Retina (tissue), 1 donor: ENCODE results near the gene KCNK1.

Experiments
- DNase-seq: peaks from one replicate; pipeline ENCODE4 v3.0.0-alpha.2; 2016

KCNK1 gene

GRCh38 chr1:233640179-233640578 lies 26.3 kb downstream of the KCNK1 start:
- DNase-seq, result no peak

GRCh38 chr1:233641029-233641428 lies 27.1 kb downstream of the KCNK1 start:
- DNase-seq, result no peak

- no peak for DNase-seq
Observed at GRCh38 chr1:233647073-233647472, 33.2 kb downstream of the KCNK1 start.

DNA sequence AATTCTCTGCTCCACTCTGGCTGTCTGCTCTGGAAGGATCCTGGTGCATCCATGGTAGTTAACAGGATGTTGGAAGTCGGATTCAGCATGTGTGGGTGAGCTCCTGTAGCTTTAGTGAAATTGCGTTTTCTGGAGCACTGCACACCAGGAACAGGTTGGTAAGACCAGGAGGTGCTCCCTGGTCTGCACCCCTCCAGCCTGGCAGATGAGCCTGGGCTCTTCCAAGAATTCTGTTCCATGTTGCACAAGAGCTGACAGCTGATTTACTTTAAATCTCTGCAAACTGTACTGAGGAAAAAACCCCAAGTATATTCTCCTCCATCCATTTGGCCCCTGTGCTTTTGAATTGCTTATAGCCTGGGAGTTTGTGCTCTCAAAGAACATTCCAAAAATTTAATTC lies 33.7 kb downstream of the KCNK1 start:
- DNase-seq, result no peak

GRCh38 chr1:233651061-233651460 lies 37.2 kb downstream of the KCNK1 start:
- no peak for DNase-seq

DNA sequence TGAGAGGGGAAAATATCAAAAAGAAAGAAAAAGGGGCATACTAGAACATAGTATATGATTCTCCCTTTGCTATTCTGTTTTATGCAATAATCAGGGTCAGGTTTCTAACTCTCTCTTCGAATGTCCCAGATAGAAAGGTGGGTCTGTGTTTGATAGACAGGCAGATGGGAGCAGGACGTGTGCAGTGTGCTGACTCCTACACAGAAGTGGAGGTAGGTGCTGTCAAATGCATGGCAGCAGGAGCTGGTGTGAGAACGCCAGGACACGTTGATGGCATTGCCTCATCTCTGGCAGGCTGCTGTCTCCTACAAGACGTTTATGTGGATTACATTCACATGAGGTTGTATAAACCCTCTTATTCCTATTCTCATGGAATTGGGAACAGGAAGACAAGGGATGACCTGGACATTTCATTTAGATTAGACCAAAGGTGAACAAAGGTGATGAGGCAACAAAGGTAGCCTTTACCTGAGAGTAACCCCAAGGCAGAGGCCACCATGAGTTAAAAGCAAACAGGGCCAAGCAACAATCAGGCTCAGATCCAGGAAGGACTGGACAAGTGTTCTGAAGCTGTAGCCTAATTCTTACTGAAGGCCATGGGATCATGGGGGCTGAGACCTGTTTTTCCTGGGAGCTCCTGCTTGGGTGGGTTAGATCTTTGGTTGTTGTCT lies 37.8 kb downstream of the KCNK1 start:
- DNase-seq, result no peak

GRCh38 chr1:233652526-233652925 lies 38.6 kb downstream of the KCNK1 start:
- no peak for DNase-seq

GRCh38 chr1:233654658-233655280 lies 40.9 kb downstream of the KCNK1 start:
- DNase-seq, result no peak

DNA sequence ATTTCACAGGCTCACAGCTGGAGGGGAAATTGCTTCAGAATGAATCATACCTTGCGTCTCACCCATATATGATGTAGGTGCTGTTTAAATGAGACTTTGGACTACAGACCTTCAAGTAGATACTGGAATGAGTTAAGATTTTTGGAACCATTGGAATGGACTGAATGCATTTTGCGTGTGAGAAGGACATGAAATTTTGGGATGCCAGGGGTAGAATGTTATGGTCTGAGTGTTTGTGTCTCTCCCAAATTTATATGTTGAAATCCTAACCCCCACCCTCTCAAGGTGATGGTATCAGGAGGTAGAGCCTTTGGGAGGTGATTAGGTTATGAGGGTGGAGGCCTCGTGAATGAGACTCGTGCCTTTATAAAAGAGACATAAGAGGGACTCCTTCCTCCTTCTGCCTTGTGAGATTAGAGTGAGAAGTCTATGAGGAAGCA lies 41.4 kb downstream of the KCNK1 start:
- DNase-seq, result no peak

DNA sequence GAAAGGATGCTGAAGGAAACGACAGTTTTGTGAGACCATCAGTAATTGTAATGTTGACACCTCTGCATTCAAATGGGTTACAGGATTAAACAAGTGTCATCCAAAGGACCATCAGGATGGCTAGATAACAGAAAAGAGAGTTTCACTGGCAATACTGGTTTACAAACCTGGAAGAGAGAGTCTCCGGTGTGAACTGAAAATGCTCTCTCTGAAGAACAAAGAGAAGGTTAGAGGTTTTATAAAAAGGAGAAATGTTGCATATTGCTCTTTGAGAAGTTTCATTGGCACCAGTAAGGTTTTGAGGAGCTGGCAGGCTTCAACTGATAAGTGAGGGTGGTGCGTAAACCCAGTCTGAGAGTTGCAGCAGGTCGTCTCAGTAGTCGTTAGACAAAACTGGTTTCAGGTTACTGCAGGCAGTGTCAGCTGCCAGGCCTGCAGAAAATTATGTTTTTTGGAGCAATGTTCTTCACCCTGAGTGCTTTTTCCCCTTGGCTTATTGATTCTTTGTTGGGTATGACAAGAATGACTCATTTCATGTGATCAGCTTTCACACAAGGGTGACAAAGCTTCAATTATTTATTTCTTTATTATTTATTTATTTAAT lies 42.2 kb downstream of the KCNK1 start:
- no peak for DNase-seq

GRCh38 chr1:233656687-233657086 lies 42.8 kb downstream of the KCNK1 start:
- DNase-seq, result no peak

- no peak for DNase-seq
Observed at GRCh38 chr1:233657466-233657865, 43.6 kb downstream of the KCNK1 start.

GRCh38 chr1:233659495-233659894 lies 45.6 kb downstream of the KCNK1 start:
- DNase-seq, result no peak

DNA sequence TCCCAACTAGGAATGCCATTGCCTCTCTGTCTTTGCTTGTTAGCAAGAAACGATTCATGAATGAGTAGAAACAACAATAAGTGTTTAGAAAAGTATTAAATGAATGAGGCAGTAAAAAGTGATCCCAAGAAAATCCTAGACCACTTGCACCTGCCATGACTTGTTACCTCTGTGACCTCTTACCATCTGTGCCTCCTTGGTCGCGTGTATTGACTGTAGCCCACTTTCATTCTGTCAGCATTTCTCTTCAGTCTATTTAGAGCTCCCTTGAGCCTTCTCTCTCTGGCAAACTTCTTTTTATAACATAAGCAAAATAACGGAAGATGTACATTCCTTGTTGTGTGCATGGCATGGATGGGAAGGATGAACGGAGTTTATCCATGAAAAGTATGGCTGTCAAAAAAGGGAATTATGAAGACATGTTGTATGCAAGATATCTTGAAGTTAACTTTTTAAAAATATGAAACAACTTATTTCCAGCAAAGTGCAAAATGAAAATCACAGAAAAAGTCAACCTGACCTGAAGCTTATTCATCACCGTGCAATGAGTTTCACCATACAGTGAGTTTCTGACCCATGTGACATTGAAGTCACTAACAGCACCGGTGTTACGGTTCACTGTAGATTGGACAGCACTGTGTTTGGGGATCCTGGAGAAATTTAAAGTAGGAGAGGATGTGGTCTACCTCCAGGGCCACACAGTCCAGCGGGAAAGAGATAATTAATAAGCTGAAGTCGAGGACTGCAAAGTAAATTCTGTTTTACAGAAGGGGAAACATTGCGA lies 47.7 kb downstream of the KCNK1 start:
- no peak for DNase-seq

GRCh38 chr1:233662575-233663304 lies 48.8 kb downstream of the KCNK1 start:
- no peak for DNase-seq

DNA sequence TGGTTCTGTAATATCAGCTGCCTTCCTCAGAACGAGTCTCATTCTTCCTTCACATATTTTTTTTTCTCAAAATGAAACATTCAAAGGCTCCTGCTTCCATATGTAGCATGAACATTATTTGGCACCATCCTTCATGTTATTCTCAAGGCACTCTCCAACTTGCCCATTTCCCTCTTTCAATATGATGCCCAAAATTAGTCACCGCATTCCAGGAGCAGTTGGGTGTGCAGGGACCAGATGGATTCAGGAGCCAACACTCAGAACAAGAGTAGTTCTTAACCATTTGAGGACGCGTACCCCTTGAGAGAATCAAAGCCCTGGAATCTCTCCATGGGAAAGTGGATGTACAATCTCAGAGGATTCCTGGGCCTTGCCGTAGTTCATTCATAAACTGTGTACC lies 50.3 kb downstream of the KCNK1 start:
- DNase-seq, result no peak

- no peak for DNase-seq
Observed at GRCh38 chr1:233664804-233665574, 51.1 kb downstream of the KCNK1 start.

DNA sequence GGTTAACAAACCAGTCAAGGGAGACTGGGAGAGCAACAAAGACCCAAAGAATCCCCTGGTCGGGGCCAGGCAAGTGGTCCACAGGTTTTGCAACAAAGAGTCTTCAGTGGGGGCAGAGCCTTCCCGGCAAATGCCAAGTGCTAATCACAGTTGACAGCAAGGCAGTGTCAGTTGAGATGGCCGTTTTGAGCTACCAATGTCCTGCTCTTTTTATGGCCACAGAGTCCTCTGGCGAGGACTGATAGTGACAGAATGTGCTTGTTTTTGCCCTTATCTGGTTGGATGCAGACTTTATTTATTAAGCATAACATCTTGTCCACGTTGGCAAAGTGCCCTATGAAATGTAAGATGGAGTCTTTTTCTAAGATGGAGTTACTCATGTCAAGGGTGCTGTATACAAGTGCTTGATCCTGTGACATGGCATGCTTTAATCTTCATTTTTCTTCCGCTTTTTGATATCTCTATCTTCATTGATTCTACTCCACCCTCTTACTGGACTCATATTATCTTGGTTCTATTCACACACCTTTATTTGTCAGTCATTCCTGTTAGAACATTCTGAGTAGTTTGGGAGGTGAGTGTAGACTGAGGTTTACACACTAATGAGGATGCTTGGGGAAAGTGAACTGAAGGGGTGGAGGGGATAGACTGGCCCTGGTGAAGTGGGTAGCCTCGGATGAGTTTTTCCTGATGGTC lies 51.8 kb downstream of the KCNK1 start:
- no peak for DNase-seq

DNA sequence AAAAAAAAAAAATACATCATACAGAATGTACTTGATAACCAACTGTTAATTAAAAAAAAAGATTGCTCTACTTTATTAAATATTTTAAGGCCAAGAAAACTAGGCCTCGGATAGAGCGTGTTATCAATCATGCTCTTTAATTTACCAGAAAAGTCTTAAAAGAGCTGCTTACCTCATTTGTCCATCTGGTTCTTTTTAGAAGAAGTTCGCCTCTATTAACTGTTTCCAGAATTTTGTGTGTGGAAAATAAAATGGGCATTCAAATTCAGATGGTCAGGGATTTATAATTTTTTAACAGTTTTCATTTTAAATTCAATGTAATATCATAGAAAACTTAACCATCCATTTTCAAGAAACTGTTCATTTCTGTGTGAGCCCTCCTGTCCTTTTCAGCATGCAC lies 53.8 kb downstream of the KCNK1 start:
- DNase-seq, result no peak

GRCh38 chr1:233668146-233668724 lies 54.3 kb downstream of the KCNK1 start:
- no peak for DNase-seq

GRCh38 chr1:233668725-233669294 lies 54.9 kb downstream of the KCNK1 start:
- DNase-seq, result no peak
